Measurements from ENCODE around the gene TMED1. TPM values are rescaled to one million over a fixed set of nuclear protein-coding genes. Genes with fewer than 3 reads are reported as not detected.

The TMED1 gene
- total RNA-seq, 2 donors from 2014 or later: 15.4 to 17.9 TPM

DNA sequence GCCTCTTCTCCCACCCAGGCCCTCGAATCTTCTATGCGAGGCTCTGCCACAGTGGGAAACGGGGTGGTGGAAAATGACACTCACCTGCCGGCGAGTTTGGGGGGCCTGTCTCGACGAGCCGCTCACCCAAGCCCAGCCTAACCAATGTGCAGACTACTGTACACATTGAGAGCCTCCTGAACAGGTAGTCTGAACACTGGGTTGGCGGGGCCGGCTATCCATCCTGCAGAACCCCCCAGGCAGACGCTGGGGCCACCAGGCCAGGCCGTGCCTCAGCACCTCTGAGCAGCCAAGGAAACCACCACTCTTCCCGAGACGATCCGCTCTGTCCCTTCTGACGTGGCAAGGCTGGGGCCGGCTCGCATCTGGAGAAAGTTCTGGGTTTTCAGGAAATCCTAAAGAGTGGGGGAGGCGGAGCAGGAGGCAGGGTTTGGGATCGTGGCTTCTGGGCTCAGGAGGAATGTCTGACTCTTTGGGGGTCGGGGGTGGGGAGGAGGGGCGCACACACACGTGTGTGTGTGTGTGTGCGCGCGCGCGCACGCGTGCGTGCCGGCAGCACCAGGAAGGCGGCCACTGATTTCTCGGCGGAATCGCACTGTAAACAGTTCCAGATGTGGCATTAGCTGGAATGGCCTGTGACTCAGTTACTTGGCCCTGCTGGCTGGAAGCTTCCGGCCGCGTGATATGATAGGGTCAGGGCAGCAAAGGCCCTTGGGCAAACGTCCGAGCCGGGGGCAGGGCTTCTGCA, 18.5 kb downstream of the TMED1 start:
- peak; percentile 94 for DNase-seq (ENCODE audit: low spot score)
- intact Hi-C loops (cut with DNase I): no loop called here

DNA sequence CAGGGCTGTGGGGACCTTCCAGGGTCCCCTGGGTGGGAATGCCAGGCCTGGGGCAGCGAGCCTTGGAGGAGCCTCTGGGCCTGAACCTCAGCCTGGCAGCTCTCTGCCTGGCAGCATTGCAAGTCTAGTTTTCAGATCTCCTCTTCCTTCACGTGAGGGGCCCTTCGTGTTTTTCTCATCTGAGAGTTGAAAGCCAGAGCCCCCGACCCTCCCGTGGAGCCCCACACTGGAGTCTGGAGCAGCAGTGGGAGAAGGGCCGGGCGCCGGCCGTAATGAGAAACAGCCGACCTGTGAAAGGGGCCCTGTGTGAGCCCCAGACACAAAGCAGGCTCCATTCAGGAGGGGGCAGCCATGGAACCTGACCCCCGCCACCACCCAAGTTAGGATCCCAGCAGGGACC, 19.3 kb downstream of the TMED1 start:
- no peak for DNase-seq (ENCODE audit: low spot score)
- intact Hi-C loops (cut with DNase I): no loop called here

GRCh38 chr19:10815969-10816644, 19.9 kb downstream of the TMED1 start:
- no peak for DNase-seq (ENCODE audit: low spot score)
- intact Hi-C loops (cut with DNase I): no loop called here

DNA sequence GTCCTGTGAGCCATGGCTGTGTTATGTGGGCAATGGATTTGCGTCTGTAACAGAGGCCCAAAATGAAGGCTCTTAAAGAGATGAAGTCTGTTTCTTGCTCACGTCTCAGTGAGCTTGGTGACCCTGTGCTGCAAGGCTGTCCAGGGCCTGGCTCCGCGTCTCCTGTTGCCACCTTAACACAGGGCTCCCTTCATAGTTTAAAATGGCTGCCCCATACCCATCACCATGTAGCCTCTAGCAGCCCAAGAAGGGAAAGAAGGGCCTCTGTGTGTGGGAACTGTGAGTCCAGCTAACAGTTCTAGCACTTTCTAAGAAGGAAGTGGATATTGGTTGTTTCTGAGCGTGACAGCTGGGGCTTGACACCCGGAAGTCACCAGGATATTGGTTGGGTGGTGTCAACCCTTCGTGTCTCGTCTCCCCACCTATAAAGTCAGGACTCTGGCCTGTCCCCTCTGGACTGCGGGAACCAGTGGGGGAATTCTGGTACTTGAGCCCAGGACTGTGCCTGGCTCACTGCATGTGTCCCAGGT, 20.9 kb downstream of the TMED1 start:
- no peak for DNase-seq (ENCODE audit: low spot score)
- intact Hi-C loops (cut with DNase I): no loop called here

DNA sequence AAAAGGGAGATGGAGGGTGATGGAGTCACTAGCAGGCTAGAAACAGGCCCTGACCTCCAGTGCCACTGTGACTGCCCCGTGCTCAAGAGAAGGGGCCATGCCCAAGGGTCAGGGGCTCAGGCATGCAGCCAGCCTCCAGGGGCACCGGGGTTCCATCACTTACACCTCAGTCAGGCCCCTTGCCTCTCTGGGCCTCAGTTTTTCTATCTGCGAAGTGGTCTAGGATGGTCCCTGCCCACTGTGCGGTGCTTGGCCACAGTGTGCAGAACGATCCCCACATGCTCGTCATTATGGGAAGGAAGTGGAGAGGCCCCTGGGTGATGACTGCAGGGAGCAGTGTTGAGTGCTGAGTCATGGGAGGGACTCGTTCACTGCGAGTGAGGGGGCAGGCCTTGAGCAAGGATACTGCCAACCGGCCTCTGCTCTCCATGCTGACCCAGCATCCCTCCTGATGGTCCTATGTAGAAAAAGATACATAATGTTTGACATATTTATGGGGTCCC, 23.1 kb downstream of the TMED1 start:
- DNase-seq (ENCODE audit: low spot score): peak; percentile 91
- intact Hi-C loops (cut with DNase I): no loop called here

DNA sequence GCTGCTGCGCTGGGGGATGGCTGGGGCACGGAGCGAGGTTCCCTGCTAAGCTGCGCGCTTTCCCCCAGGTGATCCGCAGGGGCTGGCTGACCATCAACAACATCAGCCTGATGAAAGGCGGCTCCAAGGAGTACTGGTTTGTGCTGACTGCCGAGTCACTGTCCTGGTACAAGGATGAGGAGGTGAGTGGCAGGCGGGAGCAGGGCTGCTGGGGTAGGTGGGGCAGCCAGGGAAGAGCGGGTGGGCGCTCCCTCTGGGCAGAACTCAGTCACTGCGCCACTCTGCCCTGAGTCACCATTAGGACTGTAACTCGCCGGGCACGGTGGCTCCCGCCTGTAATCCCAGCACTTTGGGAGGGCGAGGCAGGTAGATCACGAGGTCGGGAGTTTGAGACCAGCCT, 23.8 kb downstream of the TMED1 start:
- no peak for DNase-seq (ENCODE audit: low spot score)
- intact Hi-C loops (cut with DNase I): no loop called here

DNA sequence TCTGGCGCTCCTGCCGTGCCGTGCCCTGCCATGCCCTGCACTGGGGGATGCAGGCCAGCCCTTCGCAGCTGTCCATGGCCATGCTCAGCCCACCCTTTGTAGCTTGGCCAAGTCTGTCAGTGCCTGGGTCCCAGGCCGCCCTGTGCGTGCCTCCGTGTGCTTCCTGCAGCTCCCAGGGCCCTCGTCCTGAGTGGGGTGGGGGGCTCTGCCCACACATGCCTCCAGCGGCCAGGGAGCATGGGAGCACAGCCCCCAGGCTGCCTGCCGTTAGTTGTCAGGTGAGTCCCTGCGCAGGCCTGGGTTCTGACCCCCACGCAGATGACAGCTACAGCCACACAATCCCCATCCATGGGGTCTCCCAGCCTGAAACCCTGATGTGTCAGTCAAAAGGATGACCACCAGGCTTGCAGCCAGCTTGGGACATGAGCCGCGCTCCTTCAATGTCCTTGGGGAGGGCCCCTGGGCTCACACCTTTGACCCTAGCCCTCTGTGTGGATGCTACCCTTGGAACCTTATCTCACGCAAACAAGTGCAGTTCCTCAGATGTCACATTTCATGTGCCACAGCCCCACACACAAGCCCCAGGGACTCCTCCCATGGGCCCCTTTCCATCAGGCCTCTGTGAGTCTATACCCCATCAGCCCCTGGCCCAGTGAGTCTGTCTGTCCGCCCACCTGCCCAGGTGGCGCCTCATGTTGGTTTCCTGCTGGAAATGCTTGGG, 24.5 kb downstream of the TMED1 start:
- intact Hi-C loops (cut with DNase I): no loop called here
- DNase-seq (ENCODE audit: low spot score): no peak

DNA sequence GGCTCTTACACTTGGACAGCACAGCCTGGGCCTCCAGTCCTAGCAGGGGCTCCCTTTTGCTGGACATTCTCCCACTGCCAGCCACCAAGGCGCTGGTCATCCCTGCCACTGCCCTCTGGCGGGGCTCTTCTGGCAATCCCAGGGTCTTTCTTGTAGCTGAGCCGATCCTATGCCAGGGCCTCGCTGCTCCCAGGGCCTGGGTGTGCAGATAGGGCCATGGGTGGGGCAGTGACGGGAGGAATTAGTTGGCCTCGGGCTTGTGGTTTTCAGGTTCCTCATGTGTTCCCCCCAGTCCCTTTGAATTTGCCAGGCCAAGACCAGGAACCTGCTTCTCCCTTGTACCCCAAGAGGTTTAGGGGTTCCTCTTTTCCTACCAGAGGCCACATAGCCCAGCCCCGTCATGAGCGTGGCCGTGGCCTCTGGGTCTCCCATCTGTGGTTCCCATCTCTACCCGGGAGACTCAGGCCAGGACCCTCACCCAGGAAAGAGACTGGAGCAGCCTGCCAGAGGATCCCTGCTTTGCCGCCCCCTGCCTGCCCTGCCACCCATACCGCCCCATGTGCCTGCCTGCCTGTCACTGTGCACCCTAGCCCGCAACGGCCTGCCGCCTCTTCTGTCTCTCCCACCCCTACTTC, 26.2 kb downstream of the TMED1 start:
- intact Hi-C loops (cut with DNase I): no loop called here
- DNase-seq (ENCODE audit: low spot score): no peak

DNA sequence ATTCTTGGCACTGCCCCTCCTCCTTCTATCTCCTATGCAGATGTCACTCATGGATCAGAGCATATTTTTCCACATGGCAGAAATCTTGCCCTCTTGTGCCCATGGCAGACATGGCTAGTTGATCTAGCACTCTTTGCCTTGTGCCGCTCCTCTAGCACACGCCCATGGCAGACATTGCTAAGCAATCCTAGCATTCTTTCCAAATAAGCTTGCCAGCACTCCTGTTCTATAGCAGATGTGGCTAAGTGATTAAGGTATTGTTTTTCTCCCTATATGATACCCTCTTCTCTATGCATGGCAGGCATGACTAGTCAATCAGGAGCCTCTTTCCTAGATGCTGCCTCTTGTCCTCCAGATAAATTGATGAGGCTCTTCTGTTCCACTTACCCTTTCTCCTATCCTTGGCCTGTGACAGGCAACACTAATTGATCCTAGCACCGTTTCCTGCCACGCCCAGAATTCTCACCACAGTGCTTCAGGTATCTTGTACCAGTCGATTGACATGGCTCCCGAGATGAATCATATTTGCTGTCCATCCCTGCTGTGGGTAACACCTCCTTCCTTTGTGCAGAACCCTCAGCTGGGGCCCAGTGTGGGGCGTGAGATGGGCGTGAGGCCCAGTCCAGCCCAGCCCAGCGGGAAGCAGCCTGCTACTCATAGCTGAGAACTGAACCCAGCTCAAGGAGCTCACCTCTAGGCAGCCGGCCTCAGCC, 26.9 kb downstream of the TMED1 start:
- intact Hi-C loops (cut with DNase I): no loop called here
- no peak for DNase-seq (ENCODE audit: low spot score)

DNA sequence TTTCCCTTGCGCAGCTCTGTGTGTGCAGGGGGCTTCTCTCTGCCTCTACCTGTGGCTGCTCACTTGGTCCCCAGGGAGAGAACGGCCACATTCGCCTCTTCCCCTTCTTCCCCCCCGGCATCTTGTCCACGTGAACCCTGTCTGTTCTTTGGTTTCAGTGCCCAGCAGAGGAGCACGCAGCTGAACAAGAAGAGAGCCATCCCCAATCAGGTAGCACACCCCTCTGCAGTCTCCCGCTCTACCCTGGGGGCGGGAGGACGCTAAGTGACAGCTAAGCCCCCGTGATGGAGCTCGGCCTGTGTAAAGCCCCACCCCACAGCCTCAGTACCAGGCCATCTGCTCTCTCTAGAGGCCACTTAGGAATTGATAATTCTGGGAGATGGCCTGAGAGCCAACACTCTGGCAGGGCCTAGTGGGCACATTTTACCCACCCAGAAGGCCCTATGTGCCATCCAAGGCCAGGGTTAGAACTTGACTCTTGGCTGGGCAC, 30.2 kb downstream of the TMED1 start:
- intact Hi-C loops (cut with DNase I): no loop called here
- no peak for DNase-seq (ENCODE audit: low spot score)

GRCh38 chr19:10805065-10805757, 30.8 kb downstream of the TMED1 start:
- DNase-seq (ENCODE audit: low spot score): no peak
- intact Hi-C loops (cut with DNase I): no loop called here

DNA sequence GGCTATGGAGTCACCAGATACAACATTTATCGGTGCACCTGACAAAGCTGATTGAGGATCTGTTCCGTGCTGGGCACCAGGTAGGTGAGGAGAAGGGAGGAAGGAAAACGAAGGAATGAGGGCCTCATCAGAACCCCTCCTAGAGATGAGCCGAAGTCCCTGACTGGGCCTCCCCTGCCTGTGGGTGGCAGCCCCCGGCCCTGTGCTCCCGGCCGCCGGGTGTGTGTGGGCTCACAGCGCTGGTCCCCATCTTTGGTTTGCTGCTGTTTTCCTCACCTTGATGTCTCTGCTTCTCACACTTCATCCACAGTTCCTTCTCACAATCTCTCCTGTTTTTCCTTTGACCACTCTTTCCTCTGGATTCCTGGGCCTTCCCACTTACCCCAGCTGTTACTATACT, 32.8 kb downstream of the TMED1 start:
- no peak for DNase-seq (ENCODE audit: low spot score)
- intact Hi-C loops (cut with DNase I): no loop called here

- intact Hi-C loops (cut with DNase I): no loop called here
- DNase-seq (ENCODE audit: low spot score): no peak
Measured at GRCh38 chr19:10802479-10802878, 33.5 kb downstream of the TMED1 start.

DNA sequence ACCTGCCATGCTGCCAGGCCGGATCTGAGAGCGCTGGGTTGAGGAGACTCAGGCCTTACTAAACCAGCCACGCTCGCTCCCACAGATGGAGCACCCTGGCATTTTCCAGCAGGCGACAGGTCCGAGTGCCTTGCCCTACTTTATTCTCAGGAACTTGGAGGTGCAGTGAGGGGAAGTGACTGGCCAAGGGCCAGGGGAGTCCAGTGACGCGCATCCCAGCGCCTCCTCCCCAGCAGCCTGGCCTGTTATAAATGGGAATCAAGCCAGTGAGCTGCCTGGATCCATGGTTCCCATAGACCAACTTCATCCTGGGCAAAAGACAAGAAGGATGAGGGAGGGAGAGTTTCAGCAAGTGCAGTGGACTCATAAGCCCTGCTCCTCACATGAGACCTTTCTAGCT, 35.5 kb downstream of the TMED1 start:
- DNase-seq (ENCODE audit: low spot score): no peak
- intact Hi-C loops (cut with DNase I): no loop called here

GRCh38 chr19:10797541-10798256, 38.3 kb downstream of the TMED1 start:
- intact Hi-C loops (cut with DNase I): no loop called here
- DNase-seq (ENCODE audit: low spot score): no peak

- intact Hi-C loops (cut with DNase I): no loop called here
- DNase-seq (ENCODE audit: low spot score): no peak
Measured at GRCh38 chr19:10797078-10797477, 38.9 kb downstream of the TMED1 start.

DNA sequence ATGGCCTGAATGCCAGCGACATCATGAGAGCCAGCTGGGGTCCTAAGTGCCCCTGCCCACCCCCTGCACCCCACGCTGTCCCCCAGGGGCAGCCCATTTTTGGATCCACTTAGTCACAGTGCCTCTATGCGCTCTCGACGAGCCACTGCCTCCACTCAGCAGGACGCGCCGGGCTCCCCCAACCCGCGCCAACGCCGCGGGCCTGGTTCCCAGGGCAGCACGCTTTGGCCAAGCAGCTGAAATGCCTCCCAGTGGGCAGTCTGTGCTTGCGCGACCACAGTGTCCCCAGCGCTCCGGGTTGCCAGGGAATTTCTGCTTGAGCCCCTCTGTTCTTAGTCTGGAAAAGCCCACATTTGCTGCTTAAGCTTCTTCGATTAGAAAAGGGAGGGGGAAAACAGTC, 39.4 kb downstream of the TMED1 start:
- DNase-seq (ENCODE audit: low spot score): no peak
- intact Hi-C loops (cut with DNase I): no loop called here

DNA sequence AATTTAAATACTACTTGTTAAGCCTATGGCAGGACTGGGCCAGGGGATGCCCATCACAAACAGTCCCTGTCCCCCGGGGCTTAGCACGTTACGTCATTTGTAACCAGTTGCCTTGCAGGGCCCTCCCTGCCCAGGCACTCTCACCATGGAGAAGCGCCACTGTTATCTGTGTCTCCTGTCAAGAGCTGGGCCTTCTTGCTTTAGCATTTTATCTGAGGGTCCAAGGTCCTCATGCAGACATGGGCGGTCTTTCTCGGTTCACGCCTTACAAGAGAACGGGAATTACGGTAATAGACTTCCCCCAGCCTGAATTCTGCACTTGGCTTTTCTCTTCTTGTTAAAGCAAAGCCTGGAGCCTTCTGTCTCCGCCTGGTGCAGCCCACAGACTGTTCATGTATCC, 46.1 kb downstream of the TMED1 start:
- DNase-seq (ENCODE audit: low spot score): no peak
- intact Hi-C loops (cut with DNase I): no loop called here

Data from posterior vena cava (tissue), 2 donors.